NOMO-1 treated with DMSO at 0.1 percent for 48 hours (cell line): ENCODE data around the gene TMEM178B.
"Not testable (repeated sequence)": the region's sequence is repeated elsewhere in the genome, so short reads cannot be mapped to it uniquely, and the experiment has no call there.

Experiments used
- DNase-seq: peaks from one replicate; lab custom pipeline; 2025; ENCODE audit not compliant: unreplicated experiment; lab: John Stamatoyannopoulos, UW

The TMEM178B gene

GRCh38 chr7:141073641-141074161 is at the start of gene TMEM178B:
Gene TMEM178B, plus strand, starts transcription at chr7:141074064.
- no peak for DNase-seq

DNA sequence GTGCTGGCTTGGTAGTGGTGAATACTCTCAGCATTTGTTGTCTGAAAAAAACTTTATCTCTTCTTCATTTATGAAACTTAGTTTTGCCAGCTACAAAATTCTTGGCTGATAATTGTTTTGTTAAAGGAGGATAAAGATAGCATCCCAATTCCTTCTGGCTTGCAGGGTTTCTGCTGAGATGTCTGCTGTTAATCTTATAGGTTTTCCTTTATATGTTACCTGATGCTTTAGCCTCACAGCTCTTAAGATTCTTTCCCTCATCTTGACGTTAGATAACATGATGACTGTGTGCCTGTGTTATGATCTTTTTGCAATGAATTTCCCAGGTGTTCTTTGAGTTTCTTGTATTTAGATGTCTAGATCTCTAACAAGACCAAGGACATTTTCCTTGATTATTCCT is 49.2 kb upstream of the TMEM178B start:
- DNase-seq, result no peak

DNA sequence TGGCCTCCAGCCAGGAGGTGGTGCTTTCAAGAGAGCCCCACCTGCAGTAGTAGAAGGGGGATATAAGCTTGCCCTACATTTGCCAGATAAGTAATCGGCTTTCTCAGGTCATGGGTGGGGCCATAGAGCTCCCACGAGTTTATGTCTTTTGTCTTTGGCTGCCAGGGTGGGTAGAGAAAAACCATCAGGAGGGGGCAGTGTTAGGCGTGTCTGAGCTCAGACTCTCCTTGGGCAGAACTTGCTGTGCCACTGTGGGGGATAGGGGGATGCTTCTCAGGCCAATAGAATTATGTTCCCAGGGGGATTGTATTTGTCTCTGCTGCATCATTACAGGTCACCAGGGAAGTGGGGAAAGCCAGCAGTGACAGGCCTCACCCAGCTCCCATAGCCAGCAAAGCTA is 46.8 kb upstream of the TMEM178B start:
- DNase-seq, result no peak

- no peak for DNase-seq
Measured at GRCh38 chr7:141028767-141029166, 45.1 kb upstream of the TMEM178B start.

DNA sequence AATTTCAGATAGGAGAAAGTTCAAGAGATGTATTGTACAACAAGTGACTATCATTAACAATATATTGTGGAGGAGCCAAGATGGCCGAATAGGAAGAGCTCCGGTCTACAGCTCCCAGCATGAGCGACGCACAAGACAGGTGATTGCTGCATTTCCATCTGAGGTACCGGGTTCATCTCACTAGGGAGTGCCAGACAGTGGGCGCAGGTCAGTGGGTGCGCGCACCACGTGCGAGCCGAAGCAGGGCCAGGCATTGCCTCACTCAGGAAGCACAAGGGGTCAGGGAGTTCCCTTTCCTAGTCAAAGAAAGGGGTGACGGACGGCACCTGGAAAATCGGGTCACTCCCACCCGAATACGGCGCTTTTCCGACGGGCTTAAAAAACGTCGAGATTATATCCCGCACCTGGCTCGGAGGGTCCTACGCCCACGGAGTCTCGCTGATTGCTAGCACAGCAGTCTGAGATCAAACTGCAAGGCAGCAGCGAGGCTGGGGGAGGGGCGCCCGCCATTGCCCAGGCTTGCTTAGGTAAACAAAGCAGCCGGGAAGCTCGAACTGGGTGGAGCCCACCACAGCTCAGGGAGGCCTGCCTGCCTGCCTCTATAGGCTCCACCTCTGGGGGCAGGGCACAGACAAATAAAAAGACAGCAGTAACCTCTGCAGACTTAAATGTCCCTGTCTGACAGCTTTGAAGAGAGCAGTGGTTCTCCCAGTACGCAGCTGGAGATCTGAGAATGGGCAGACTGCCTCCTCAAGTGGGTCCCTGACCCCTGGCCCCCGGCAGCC is 41.1 kb upstream of the TMEM178B start:
- not testable (repeated sequence) for DNase-seq

GRCh38 chr7:141038100-141038499 is 35.8 kb upstream of the TMEM178B start:
- DNase-seq, result not testable (repeated sequence)

- no peak for DNase-seq
Measured at GRCh38 chr7:141039376-141039775, 34.5 kb upstream of the TMEM178B start.

GRCh38 chr7:141042222-141043193 is 31.4 kb upstream of the TMEM178B start:
- no peak for DNase-seq

- DNase-seq, result no peak
Measured at GRCh38 chr7:141043616-141044015, 30.2 kb upstream of the TMEM178B start.

DNA sequence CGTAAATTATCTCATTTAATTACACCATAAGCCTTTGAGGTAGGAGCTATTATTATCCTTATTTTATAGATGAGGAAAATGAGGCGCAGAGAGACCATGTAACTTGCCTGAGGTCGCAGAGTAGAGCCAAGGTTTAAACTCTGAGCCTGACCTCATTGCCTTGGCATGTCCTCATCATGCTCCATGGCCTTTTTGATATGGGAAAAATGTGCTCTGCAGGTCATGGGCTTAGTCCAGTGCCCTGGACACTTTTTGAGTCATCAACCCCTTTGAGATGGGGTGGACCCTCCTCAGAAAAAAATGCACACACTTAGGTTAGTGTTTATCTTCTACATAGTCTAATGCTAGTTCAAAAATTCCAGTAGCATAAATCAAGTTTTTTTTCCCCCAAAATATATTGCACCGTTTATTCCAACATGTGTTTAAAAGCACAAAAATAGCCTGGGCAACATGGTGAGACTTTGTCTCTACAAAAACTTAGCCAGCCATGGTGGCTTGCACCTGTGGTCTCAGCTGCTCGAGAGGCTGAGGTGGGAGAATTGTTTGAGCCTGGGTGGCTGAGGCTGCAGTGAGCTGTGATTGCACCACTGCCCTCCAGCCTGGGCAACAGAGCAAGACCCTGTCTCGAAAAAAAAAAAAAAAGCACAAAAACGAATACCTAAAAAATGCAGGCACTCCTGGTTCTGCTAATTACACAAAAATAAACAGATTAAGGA is 28.6 kb upstream of the TMEM178B start:
- no peak for DNase-seq

- no peak for DNase-seq
Measured at GRCh38 chr7:141045842-141046620, 27.8 kb upstream of the TMEM178B start.

GRCh38 chr7:141053626-141054025 is 20.2 kb upstream of the TMEM178B start:
- no peak for DNase-seq

GRCh38 chr7:141055146-141055545 is 18.7 kb upstream of the TMEM178B start:
- DNase-seq, result no peak

DNA sequence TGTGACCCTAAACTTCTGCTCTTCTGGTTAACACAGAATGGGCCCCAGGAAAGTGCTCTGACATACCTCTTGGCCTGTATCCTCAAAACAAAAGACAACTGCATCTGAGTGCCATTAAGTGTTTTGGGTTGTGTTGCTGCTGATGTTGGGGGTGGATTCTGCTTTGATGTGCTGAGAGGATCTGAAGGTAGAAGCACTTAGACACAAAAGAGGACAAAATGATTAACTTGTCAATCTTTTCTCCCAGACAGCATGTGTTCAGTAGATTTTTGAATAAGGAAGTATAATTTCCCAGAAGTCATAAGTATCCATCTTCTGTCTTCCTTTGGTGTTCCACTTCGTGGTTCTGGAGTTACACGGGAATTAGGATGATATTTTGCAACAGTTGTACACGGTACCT is 16.1 kb upstream of the TMEM178B start:
- no peak for DNase-seq

DNA sequence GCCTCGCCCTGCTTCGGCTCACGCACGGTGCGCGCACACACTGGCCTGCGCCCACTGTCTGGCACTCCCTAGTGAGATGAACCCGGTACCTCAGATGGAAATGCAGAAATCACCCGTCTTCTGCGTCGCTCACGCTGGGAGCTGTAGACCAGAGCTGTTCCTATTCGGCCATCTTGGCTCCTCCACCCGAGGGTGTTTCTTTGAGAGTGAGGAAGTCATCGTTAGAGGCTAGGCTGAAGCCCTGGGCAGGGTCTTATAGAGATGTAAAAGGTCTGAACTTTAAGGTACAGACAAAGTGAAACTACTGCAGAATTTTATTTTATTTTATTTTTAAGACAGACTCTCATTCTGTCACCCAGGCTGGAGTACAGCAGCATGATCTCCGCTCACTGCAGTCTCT is 6.0 kb upstream of the TMEM178B start:
- DNase-seq, result not testable (repeated sequence)

DNA sequence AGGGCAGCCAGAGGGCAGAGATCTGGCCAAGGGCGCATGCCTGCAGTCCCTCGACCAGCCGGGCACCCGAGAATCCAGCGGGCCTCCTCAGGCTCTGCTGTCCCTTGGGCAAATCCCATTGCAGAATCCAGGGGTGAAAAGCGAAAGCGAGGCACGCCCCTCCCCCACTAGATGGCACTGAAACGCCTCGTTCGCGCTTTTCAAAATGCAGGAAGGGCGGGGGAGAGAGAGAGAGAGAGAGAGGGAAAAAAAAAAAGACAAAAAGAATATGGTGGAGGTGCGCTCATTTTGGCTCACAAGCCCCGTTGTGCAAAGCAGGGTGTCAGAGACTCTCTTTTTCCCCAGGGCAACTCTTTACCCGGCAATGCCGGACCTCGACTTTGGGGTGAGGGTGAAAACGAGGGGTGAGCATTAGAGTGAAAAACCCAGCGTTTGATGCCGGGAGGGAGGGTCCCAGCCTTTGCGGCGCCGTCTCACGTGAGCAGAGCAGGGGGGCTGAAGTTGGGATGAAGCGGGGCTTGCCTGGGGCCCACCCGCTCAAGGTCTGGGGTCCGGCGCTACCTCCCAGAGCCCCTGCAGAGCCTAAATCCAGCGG is 2.5 kb upstream of the TMEM178B start:
- peak; percentile 1 for DNase-seq

DNA sequence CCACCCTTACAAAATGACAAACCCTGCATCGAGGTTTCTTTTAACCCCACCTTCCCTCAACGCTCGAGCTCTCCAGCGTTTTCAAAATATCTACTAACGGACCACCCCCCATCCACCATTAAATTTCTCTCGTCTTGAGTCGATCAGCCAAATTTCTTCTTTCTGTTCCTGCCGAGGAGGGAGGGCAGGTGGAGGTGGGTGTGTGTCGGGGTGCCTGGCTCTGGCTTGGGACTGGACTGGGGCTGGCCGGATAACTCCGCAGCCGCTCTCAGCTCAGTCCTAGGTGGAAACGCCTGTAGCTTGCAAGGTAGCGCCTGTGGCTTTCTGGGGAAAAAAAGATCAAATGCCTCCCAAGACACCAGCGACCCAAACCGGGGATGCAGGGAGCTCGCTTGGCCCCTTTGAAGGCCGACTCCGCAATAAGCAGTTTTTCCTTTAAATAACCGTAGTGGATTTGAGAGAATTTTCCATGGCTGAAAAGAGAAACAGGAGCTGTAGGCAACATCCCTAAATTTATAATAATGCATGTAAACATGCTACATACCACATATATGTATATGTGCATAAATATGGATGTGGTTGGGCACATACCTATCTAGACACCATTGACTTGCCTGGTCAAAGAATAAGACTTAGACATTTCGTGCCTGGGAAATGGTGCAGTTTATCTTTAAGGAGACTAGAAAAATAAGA is 1.9 kb upstream of the TMEM178B start:
- no peak for DNase-seq

GRCh38 chr7:141072548-141073172 is 1.2 kb upstream of the TMEM178B start:
- DNase-seq, result no peak

- no peak for DNase-seq
Measured at GRCh38 chr7:141073173-141073640, 657 bp upstream of the TMEM178B start.
